Hypothalamus (tissue), 51 donors: Measurements from ENCODE around the gene RBM44.
"Not testable (repeated sequence)": the region's sequence is repeated elsewhere in the genome, so short reads cannot be mapped to it uniquely, and the experiment has no call there.

Experiments
- DNase-seq, 51 donors: peaks; one replicate each; lab custom pipeline; 2025; lab: John Stamatoyannopoulos, UW

RBM44 gene

GRCh38 chr2:237798236-237799059 lies at the start of gene RBM44:
RBM44 (plus strand) TSS chr2:237798779; CDS start chr2:237813610, 14,831 bp downstream.
- no peak for DNase-seq

- no peak for DNase-seq
These were observed 49.6 kb upstream of the RBM44 start for GRCh38 chr2:237749002-237749401.

- DNase-seq: no peak
These were observed 48.6 kb upstream of the RBM44 start for GRCh38 chr2:237749961-237750360.

- DNase-seq: not testable (repeated sequence)
These were observed 48.1 kb upstream of the RBM44 start for GRCh38 chr2:237750441-237750840.

GRCh38 chr2:237752761-237753165 lies 45.8 kb upstream of the RBM44 start:
- peak in 1 of 51 donors; percentile 21 for DNase-seq

- DNase-seq: no peak
These were observed 44.4 kb upstream of the RBM44 start for GRCh38 chr2:237754182-237754581.

GRCh38 chr2:237754626-237755248 lies 43.8 kb upstream of the RBM44 start:
- DNase-seq: no peak

GRCh38 chr2:237757616-237758015 lies 41.0 kb upstream of the RBM44 start:
- no peak for DNase-seq

- no peak for DNase-seq
These were observed 40.4 kb upstream of the RBM44 start for GRCh38 chr2:237758185-237758584.

- DNase-seq: no peak
These were observed 39.4 kb upstream of the RBM44 start for GRCh38 chr2:237759176-237759575.

GRCh38 chr2:237760506-237761502 lies 37.8 kb upstream of the RBM44 start:
- DNase-seq: no peak

GRCh38 chr2:237762291-237763182 lies 36.0 kb upstream of the RBM44 start:
- DNase-seq: not testable (repeated sequence)

GRCh38 chr2:237763812-237764211 lies 34.8 kb upstream of the RBM44 start:
- no peak for DNase-seq

GRCh38 chr2:237765122-237765521 lies 33.5 kb upstream of the RBM44 start:
- not testable (repeated sequence) for DNase-seq

- no peak for DNase-seq
These were observed 32.7 kb upstream of the RBM44 start for GRCh38 chr2:237765875-237766274.

GRCh38 chr2:237766340-237766739 lies 32.2 kb upstream of the RBM44 start:
- DNase-seq: no peak

- DNase-seq: no peak
These were observed 26.1 kb upstream of the RBM44 start for GRCh38 chr2:237772513-237772912.

GRCh38 chr2:237773826-237774225 lies 24.8 kb upstream of the RBM44 start:
- DNase-seq: no peak

GRCh38 chr2:237774811-237775553 lies 23.6 kb upstream of the RBM44 start:
- peak in 5 of 51 donors; percentile 3 to 12 (median 4) for DNase-seq
